H1 (cell line): ENCODE results near the gene GALK1. TPM values are rescaled to one million over a fixed set of nuclear protein-coding genes. Genes with fewer than 3 reads are reported as not detected.

Experiments used
- CTCF ChIA-PET: fragments of 300-600 bp; sonication (Branson Sonifier 250); formaldehyde crosslinking; loops from one replicate; lab custom pipeline; 2021; ENCODE audit not compliant: partially characterized antibody; lab: Charles Lee
- POLR2A ChIA-PET: fragments of 300-600 bp; sonication (Branson Sonifier 250); formaldehyde crosslinking; loops from one replicate; lab custom pipeline; 2021; ENCODE audit warnings: inconsistent platforms; ENCODE audit not compliant: partially characterized antibody; lab: Charles Lee
- DNase-seq, 2 experiments: peaks; one replicate each; pipeline versions ENCODE4 v3.0.0 to v3.0.0-alpha.2; 2010 to 2022; ENCODE audit warnings: low spot score in 2 of 2, low read depth in 1 of 2, mixed read lengths in 1 of 2
- FAIRE-seq: peaks from 2 replicates; lab custom pipeline; 2011; peaks lifted over from hg19 to GRCh38; lab: Jason Lieb, UNC
- H2AFZ ChIP-seq: 2 replicates; pipeline ENCODE4 v1.8.1; 2012; ENCODE audit warnings: low read length, inconsistent platforms
- H2AK5ac ChIP-seq: 2 replicates; pipeline ENCODE4 v1.6.1; 2013; ENCODE audit warnings: low read depth, low read length
- H2BK120ac ChIP-seq: replicated peaks from 2 replicates; pipeline ENCODE3; 2013; ENCODE audit warnings: low read depth, low read length, inconsistent platforms
- H2BK12ac ChIP-seq: 2 replicates; pipeline ENCODE4 v1.6.1; 2013; ENCODE audit warnings: low read depth, low read length
- H2BK15ac ChIP-seq: 2 replicates; pipeline ENCODE4 v1.6.1; 2013; ENCODE audit warnings: low read length
- H2BK20ac ChIP-seq: 2 replicates; pipeline ENCODE4 v1.6.1; 2013; ENCODE audit warnings: low read length
- H2BK5ac ChIP-seq: 2 replicates; pipeline ENCODE4 v1.6.1; 2013; ENCODE audit warnings: low read depth, low read length
- H3K14ac ChIP-seq: 2 replicates; pipeline ENCODE4 v1.6.1; 2013; ENCODE audit warnings: inconsistent platforms; ENCODE audit not compliant: insufficient read length
- H3K18ac ChIP-seq: 2 replicates; pipeline ENCODE4 v1.6.1; 2013; ENCODE audit warnings: low read length; ENCODE audit errors: extremely low read depth
- H3K23ac ChIP-seq: 2 replicates; pipeline ENCODE4 v1.6.1; 2013; ENCODE audit warnings: inconsistent platforms; ENCODE audit not compliant: insufficient read length
- H3K23me2 ChIP-seq: 2 replicates; pipeline ENCODE4 v1.6.1; 2013; ENCODE audit warnings: low read depth, low read length
- H3K27ac ChIP-seq: 2 replicates; pipeline ENCODE4 v1.6.1; 2011; ENCODE audit warnings: low read depth, low read length, inconsistent platforms
- H3K27me3 ChIP-seq, 4 experiments: replicated peaks in 1 of 4; 1 replicate in 1 of 4; 2 replicates in 3 of 4; pipeline versions ENCODE4 v1.6.1 to v1.8.1; 2011 to 2013; ENCODE audit warnings: low read length in 3 of 4, mild to moderate bottlenecking in 3 of 4, inconsistent platforms in 2 of 4, mixed read lengths in 2 of 4, moderate library complexity in 1 of 4; ENCODE audit not compliant: control insufficient read depth in 3 of 4, insufficient read depth in 3 of 4; ENCODE audit errors: extremely low read depth in 1 of 4
- H3K36me3 ChIP-seq, 4 experiments: 2 replicates each; pipeline versions ENCODE4 v1.6.1 to v1.8.1; 2011 to 2013; ENCODE audit warnings: mild to moderate bottlenecking in 4 of 4, low read length in 3 of 4, moderate library complexity in 2 of 4, control low read depth in 1 of 4, inconsistent platforms in 1 of 4; ENCODE audit not compliant: insufficient read depth in 4 of 4, control insufficient read depth in 2 of 4
- H3K4ac ChIP-seq: replicated peaks from 2 replicates; pipeline ENCODE3; 2013; ENCODE audit warnings: low read length, low read depth, mixed read lengths, inconsistent platforms; ENCODE audit not compliant: insufficient read length
- H3K4me1 ChIP-seq, 4 experiments: replicated peaks in 1 of 4; 1 replicate in 1 of 4; 2 replicates in 3 of 4; pipeline versions ENCODE4 v1.6.1 to v1.8.1; 2011 to 2013; ENCODE audit warnings: low read length in 3 of 4, inconsistent platforms in 2 of 4, mixed read lengths in 1 of 4; ENCODE audit not compliant: insufficient read depth in 4 of 4, control insufficient read depth in 3 of 4
- H3K4me2 ChIP-seq, 2 experiments: 2 replicates each; pipeline versions ENCODE4 v1.6.1 to v1.8.1; 2011 to 2013; ENCODE audit warnings: low read depth in 2 of 2, low read length in 2 of 2, control low read depth in 1 of 2, inconsistent platforms in 1 of 2, mild to moderate bottlenecking in 1 of 2; ENCODE audit not compliant: insufficient read depth in 1 of 2
- H3K4me3 ChIP-seq, 4 experiments: fragments of 200-600, 300-600 bp in 1 of 4; sonication (generic), shearing (Covaris generic), sonication (Bioruptor Twin) in 1 of 4; 2 replicates each; pipeline versions ENCODE4 v1.5.1 to v1.8.1; 2011 to 2016; ENCODE audit warnings: low read length in 4 of 4, low read depth in 3 of 4, control low read depth in 2 of 4, inconsistent platforms in 2 of 4, mild to moderate bottlenecking in 2 of 4, mixed read lengths in 1 of 4, moderate library complexity in 1 of 4; ENCODE audit not compliant: insufficient read depth in 2 of 4; ENCODE audit errors: extremely low read depth in 1 of 4
- H3K56ac ChIP-seq: replicated peaks from 2 replicates; pipeline ENCODE3; 2013; ENCODE audit warnings: low read depth, mild to moderate bottlenecking, mixed read lengths, low read length, inconsistent platforms; ENCODE audit not compliant: insufficient read length
- H3K79me1 ChIP-seq: 2 replicates; pipeline ENCODE4 v1.6.1; 2013; ENCODE audit warnings: low read depth, low read length, control low read depth
- H3K79me2 ChIP-seq, 2 experiments: 2 replicates each; pipeline versions ENCODE4 v1.6.1 to v1.8.1; 2012 to 2013; ENCODE audit warnings: low read length in 2 of 2, mild to moderate bottlenecking in 2 of 2, inconsistent platforms in 1 of 2; ENCODE audit not compliant: insufficient read depth in 2 of 2, control insufficient read depth in 1 of 2
- H3K9ac ChIP-seq, 4 experiments: replicated peaks in 1 of 4; 1 replicate in 1 of 4; 2 replicates in 3 of 4; pipeline versions ENCODE4 v1.6.1 to v1.8.1; 2011 to 2013; ENCODE audit warnings: low read depth in 3 of 4, low read length in 3 of 4, control low read depth in 2 of 4, mild to moderate bottlenecking in 2 of 4, moderate library complexity in 2 of 4, inconsistent platforms in 1 of 4; ENCODE audit errors: extremely low read depth in 1 of 4
- H3K9me3 ChIP-seq, 2 experiments: 2 replicates each; pipeline versions ENCODE4 v1.6.1 to v1.8.1; 2012 to 2013; ENCODE audit warnings: mild to moderate bottlenecking in 2 of 2, moderate library complexity in 2 of 2, control low read depth in 1 of 2, inconsistent platforms in 1 of 2, low read depth in 1 of 2, low read length in 1 of 2, mixed read lengths in 1 of 2; ENCODE audit not compliant: insufficient read depth in 2 of 2
- H4K20me1 ChIP-seq, 2 experiments: replicated peaks in 1 of 2; 2 replicates each; pipeline versions ENCODE3 to v1.8.1; 2011 to 2013; ENCODE audit warnings: inconsistent platforms in 2 of 2, low read length in 2 of 2, mild to moderate bottlenecking in 1 of 2; ENCODE audit not compliant: insufficient read depth in 2 of 2, control insufficient read depth in 1 of 2
- H4K5ac ChIP-seq: 2 replicates; pipeline ENCODE4 v1.6.1; 2013; ENCODE audit warnings: low read length, low read depth, mixed read lengths, inconsistent platforms; ENCODE audit not compliant: insufficient read length
- H4K8ac ChIP-seq: 2 replicates; pipeline ENCODE4 v1.8.0; 2013; ENCODE audit warnings: mild to moderate bottlenecking, moderate library complexity, low read length, inconsistent platforms; ENCODE audit not compliant: insufficient read depth; ENCODE audit errors: extremely low read depth
- H4K91ac ChIP-seq: replicated peaks from 2 replicates; pipeline ENCODE3; 2013; ENCODE audit warnings: low read length, mixed read lengths, inconsistent platforms; ENCODE audit not compliant: insufficient read length
- CHD2 ChIP-seq: IDR thresholded peaks from 2 replicates; pipeline ENCODE4 v1.6.1; 2012; ENCODE audit warnings: low read length, improper control_type of control experiment
- GABPA ChIP-seq: IDR thresholded peaks from 2 replicates; pipeline ENCODE4 v1.6.1; 2011; ENCODE audit warnings: mild to moderate bottlenecking, low read length, moderate library complexity, borderline replicate concordance; ENCODE audit not compliant: insufficient read depth
- GTF2F1 ChIP-seq: IDR thresholded peaks from 2 replicates; pipeline ENCODE4 v1.6.1; 2012; ENCODE audit warnings: low read depth, low read length, improper control_type of control experiment, borderline replicate concordance
- HDAC2 ChIP-seq, 2 experiments: fragments of 300-600 bp in 1 of 2; sonication (generic) in 1 of 2; IDR thresholded peaks; 2 replicates each; pipeline ENCODE4 v1.6.1; 2011 to 2012; ENCODE audit warnings: low read depth in 2 of 2, low read length in 2 of 2, mild to moderate bottlenecking in 2 of 2, moderate library complexity in 2 of 2, borderline replicate concordance in 1 of 2, inconsistent platforms in 1 of 2
- KDM5A ChIP-seq: fragments of 200-600 bp; IDR thresholded peaks from 2 replicates; pipeline ENCODE4 v1.7.1; 2012; ENCODE audit warnings: mild to moderate bottlenecking, low read length, inconsistent platforms, mixed read lengths
- MAFK ChIP-seq: IDR thresholded peaks from 2 replicates; pipeline ENCODE4 v1.6.1; 2012; ENCODE audit warnings: low read depth, mild to moderate bottlenecking, improper control_type of control experiment, low read length
- NANOG ChIP-seq: IDR thresholded peaks from 2 replicates; pipeline ENCODE4 v1.6.1; 2011; ENCODE audit warnings: low read length, low read depth, mild to moderate bottlenecking, inconsistent platforms; ENCODE audit not compliant: insufficient read depth, poor library complexity, severe bottlenecking
- SIX5 ChIP-seq: IDR thresholded peaks from 2 replicates; pipeline ENCODE4 v1.6.1; 2011; ENCODE audit warnings: mild to moderate bottlenecking, low read depth, low read length
- SP4 ChIP-seq: IDR thresholded peaks from 2 replicates; pipeline ENCODE4 v1.6.1; 2012; ENCODE audit warnings: low read length, inconsistent platforms
- SUZ12 ChIP-seq: fragments of 200-600 bp; sonication (generic); IDR thresholded peaks from 2 replicates; pipeline ENCODE4 v1.6.1; 2012; ENCODE audit warnings: mild to moderate bottlenecking, inconsistent platforms, low read length, moderate library complexity, mixed read lengths
- WGBS, 2 experiments: shearing (Covaris generic) in 1 of 2; methylation state at CpG; one replicate each; pipeline versions ENCODE4 v1.1.6 to v1.1.7; 2013 to 2015; ENCODE audit warnings: low lambda C conversion rate in 2 of 2, mixed read lengths in 2 of 2, inconsistent platforms in 1 of 2, low coverage in 1 of 2, missing lambda C conversion rate in 1 of 2; ENCODE audit not compliant: insufficient replicate concordance in 2 of 2, insufficient coverage in 1 of 2, insufficient read length in 1 of 2; ENCODE audit errors: extremely low coverage in 1 of 2, missing lambda C conversion rate in 1 of 2; 5-methylcytosine and 5-hydroxymethylcytosine counted together
- polyA plus RNA-seq, 7 experiments: library from polyadenylated mRNA; depleted of rRNA in 3 of 7; stranded (reverse) in 5 of 7; unstranded in 2 of 7; fragments of >200 nt in 5 of 7; fragments of 200-250 nt in 2 of 7; gene quantifications; 1 replicate in 5 of 7; 2 replicates in 1 of 7; 4 replicates in 1 of 7; pipeline versions ENCODE4 v1.2.1 to v1.2.3, GENCODE V29; 2011 to 2013; ENCODE audit warnings: missing spikeins in 2 of 7, mixed read lengths in 2 of 7
- total RNA-seq: library from RNA; stranded (reverse); fragmentation: NEBNext Ultra II Directional; extraction: Animal tissue kit (Norgen Biotek cat#: 25700); gene quantifications from 2 replicates; pipeline ENCODE4 v1.2.1, GENCODE V29; 2021
- TF ChIP-seq, protein P1 (sequence below), 3 experiments: IDR thresholded peaks; 1 replicate in 2 of 3; 2 replicates in 1 of 3; pipeline versions ENCODE4 v1.5.1 to v1.6.1; 2011; ENCODE audit warnings: low read length in 3 of 3, mild to moderate bottlenecking in 3 of 3, inconsistent platforms in 2 of 3, low read depth in 1 of 3, moderate library complexity in 1 of 3; ENCODE audit not compliant: insufficient read depth in 1 of 3; ENCODE audit errors: control extremely low read depth in 1 of 3

The GALK1 gene
- total and polyA plus RNA-seq, 2 of the 8 experiments (the other 6 are each of a cell fraction or from before 2014, with no cell fraction given) = 34.1 to 47.9 TPM

DNA sequence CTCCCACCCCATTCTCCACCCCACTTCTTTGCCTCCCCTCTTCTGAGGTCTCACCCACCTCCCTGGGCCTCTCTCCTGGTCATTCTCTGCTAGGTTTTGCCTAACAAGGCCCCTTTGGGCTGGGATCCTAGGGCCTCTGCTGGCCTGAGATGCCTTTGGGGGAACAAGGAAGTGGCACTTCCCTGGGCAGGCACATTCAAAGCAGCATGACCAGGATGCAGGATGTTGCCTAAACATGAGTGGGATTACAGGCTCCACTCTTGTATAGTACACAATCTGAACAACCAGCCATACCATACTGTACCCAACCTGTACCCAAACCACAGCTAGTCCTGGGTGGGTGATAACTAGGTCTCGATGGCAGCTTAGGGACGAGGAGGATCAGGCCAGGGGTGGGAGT is 9.0 kb downstream of the GALK1 start:
- Histone ChIP-seq H2BK20ac (no peak overlapping the region), H3K14ac (no peak overlapping the region), H2BK12ac (no peak overlapping the region), H3K27ac (no peak overlapping the region), H4K91ac (no peak overlapping the region), H3K79me1 (no peaks in the 10 kb centered on the region), H3K18ac (no peak overlapping the region), H2BK15ac (no peak overlapping the region), H3K4me2 (no peak overlapping the region), H2AK5ac (no peak overlapping the region), H3K9ac (no peak overlapping the region), H4K8ac (no peak overlapping the region), H3K36me3 (no peaks in the 10 kb centered on the region), H3K79me2 (no peaks in the 10 kb centered on the region), H3K27me3 (peaks cover 0 to 2% (median 0%) of the 10 kb centered on the region in 4 experiments; a peak in 2 of 7 replicates), H3K23me2 (no peaks in the 10 kb centered on the region; the same call in 1 of the 2 replicates), H3K4me1 (peaks cover 0 to 7% (median 3%) of the 10 kb centered on the region in 4 experiments; a peak in 4 of 7 replicates), H3K9me3 (no peaks in the 10 kb centered on the region), H3K56ac (no peak overlapping the region), H3K4me3 (no peak overlapping the region), H3K4ac (no peak overlapping the region), H2BK5ac (no peak overlapping the region; the same call in 1 of the 2 replicates), H4K5ac (no peak overlapping the region), H2AFZ (no peak overlapping the region), H2BK120ac (no peak overlapping the region), H4K20me1 (peaks cover 0 to 4% of the 10 kb centered on the region in 2 experiments), H3K23ac (no peak overlapping the region)
- 98% methylated on average over 2 of the region's 2 CpGs; no CpG with 5 or more reads in 1 of the 2 experiments for WGBS, 2 experiments
- POLR2A ChIA-PET = interaction anchor here (1.2 to 15.1 kb wide), 4 partner anchors 9 to 32 kb away, joined by 3 to 425 read pairs (median 8); partner anchors contain the start of gene GALK1
- no peak for FAIRE-seq
- DNase-seq = peak in 1 of 2 experiments; percentile 46
- CTCF ChIA-PET = interaction anchor here (0.9 to 19.5 kb wide), 6 partner anchors 6 to 127 kb away, joined by 3 to 359 read pairs (median 5); partner anchors contain the start of genes GALK1, SMIM5 and UNK
- TF ChIP-seq SP4 = no peak
- no peak for TF ChIP-seq SIX5
- TF ChIP-seq GTF2F1 = no peak
- no peak for TF ChIP-seq GABPA
- TF ChIP-seq NANOG = no peak
- TF ChIP-seq, protein P1, sequence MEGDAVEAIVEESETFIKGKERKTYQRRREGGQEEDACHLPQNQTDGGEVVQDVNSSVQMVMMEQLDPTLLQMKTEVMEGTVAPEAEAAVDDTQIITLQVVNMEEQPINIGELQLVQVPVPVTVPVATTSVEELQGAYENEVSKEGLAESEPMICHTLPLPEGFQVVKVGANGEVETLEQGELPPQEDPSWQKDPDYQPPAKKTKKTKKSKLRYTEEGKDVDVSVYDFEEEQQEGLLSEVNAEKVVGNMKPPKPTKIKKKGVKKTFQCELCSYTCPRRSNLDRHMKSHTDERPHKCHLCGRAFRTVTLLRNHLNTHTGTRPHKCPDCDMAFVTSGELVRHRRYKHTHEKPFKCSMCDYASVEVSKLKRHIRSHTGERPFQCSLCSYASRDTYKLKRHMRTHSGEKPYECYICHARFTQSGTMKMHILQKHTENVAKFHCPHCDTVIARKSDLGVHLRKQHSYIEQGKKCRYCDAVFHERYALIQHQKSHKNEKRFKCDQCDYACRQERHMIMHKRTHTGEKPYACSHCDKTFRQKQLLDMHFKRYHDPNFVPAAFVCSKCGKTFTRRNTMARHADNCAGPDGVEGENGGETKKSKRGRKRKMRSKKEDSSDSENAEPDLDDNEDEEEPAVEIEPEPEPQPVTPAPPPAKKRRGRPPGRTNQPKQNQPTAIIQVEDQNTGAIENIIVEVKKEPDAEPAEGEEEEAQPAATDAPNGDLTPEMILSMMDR (IDR thresholded peaks at IDR 0.05; ENCODE audit: control extremely low read depth in 1 of 3, insufficient read depth in 1 of 3, low read depth in 1 of 3, low read length in 3 of 3) = no peak
- TF ChIP-seq SUZ12 = no peak
- TF ChIP-seq MAFK = no peak
- no peak for TF ChIP-seq KDM5A
- no peak for TF ChIP-seq CHD2
- no peak for TF ChIP-seq HDAC2 (IDR thresholded peaks at IDR 0.05; ENCODE audit: borderline replicate concordance in 1 of 2, low read depth in 2 of 2, low read length in 2 of 2)
